OCI-LY3 (cell line): Measurements from ENCODE around the gene SEZ6L.

Experiments used
- H2AFZ ChIP-seq: fragments of 200-600, 300-600 bp; shearing (Covaris generic); 2 replicates; pipeline ENCODE4 v1.6.0; 2014; ENCODE audit warnings: antibody characterized with exemption, low read depth, low read length
- H3K27ac ChIP-seq: fragments of 200-600, 300-600 bp; sonication (generic); 2 replicates; pipeline ENCODE4 v1.5.1; 2014; ENCODE audit warnings: mild to moderate bottlenecking, low read length, moderate library complexity, mixed read lengths
- H3K27me3 ChIP-seq: fragments of 200-600, 300-600 bp; sonication (generic); 2 replicates; pipeline ENCODE4 v1.6.1; 2014; ENCODE audit warnings: low read depth, low read length, mixed read lengths
- H3K36me3 ChIP-seq: fragments of 200-600, 300-600 bp; sonication (generic); replicated peaks from 2 replicates; pipeline ENCODE3; 2014; ENCODE audit warnings: low read depth, low read length, mixed read lengths
- H3K4me1 ChIP-seq: fragments of 300-600, 200-600 bp; sonication (generic); 2 replicates; pipeline ENCODE4 v1.6.1; 2014; ENCODE audit warnings: low read length, mixed read lengths
- H3K4me2 ChIP-seq: fragments of 200-600, 300-600 bp; sonication (generic); 2 replicates; pipeline ENCODE4 v1.6.1; 2014; ENCODE audit warnings: low read length, mixed read lengths
- H3K4me3 ChIP-seq: fragments of 300-600, 200-600 bp; sonication (generic); 2 replicates; pipeline ENCODE4 v1.5.1; 2014; ENCODE audit warnings: antibody characterized with exemption, mild to moderate bottlenecking, low read length, moderate library complexity
- H3K79me2 ChIP-seq: fragments of 300-600, 200-600 bp; shearing (Covaris generic); 2 replicates; pipeline ENCODE4 v1.6.1; 2014; ENCODE audit warnings: mild to moderate bottlenecking, low read length, mixed read lengths
- H3K9ac ChIP-seq: fragments of 300-600, 200-600 bp; shearing (Covaris generic); 2 replicates; pipeline ENCODE4 v1.6.0; 2014; ENCODE audit warnings: mild to moderate bottlenecking, low read length, moderate library complexity
- H3K9me3 ChIP-seq: fragments of 200-600, 300-600 bp; shearing (Covaris generic); 2 replicates; pipeline ENCODE4 v1.6.1; 2014; ENCODE audit warnings: low read length, mixed read lengths; ENCODE audit not compliant: insufficient read depth
- H4K20me1 ChIP-seq: fragments of 200-600, 300-600 bp; sonication (generic); 2 replicates; pipeline ENCODE4 v1.6.1; 2016; ENCODE audit warnings: low read length, mixed read lengths; ENCODE audit not compliant: insufficient read depth
- CTCF ChIP-seq: fragments of 200-600, 300-600 bp; sonication (generic); IDR thresholded peaks from 2 replicates; pipeline ENCODE4 v1.5.1; 2014; ENCODE audit warnings: antibody characterized with exemption, low read length, low read depth
- EZH2phosphoT487 ChIP-seq: fragments of 200-600 bp; shearing (Covaris generic); IDR thresholded peaks from 2 replicates; pipeline ENCODE4 v1.6.1; 2018; ENCODE audit warnings: antibody characterized with exemption, mixed run types, low read depth

The SEZ6L gene

GRCh38 chr22:26283330-26283729 lies 114.1 kb downstream of the SEZ6L start:
- Histone ChIP-seq H2AFZ (no peak overlapping the region), H3K27ac (no peak overlapping the region), H3K9ac (no peak overlapping the region), H3K4me3 (no peak overlapping the region), H3K9me3 (no peaks in the 10 kb centered on the region), H3K36me3 (no peaks in the 10 kb centered on the region), H3K79me2 (no peaks in the 10 kb centered on the region), H3K27me3 (peaks cover 72% of the 10 kb centered on the region), H4K20me1 (no peaks in the 10 kb centered on the region), H3K4me1 (no peaks in the 10 kb centered on the region), H3K4me2 (no peak overlapping the region)
- TF ChIP-seq EZH2phosphoT487 (no peak), CTCF (no peak)

GRCh38 chr22:26285632-26286031 lies 116.4 kb downstream of the SEZ6L start:
- H3K4me2 ChIP-seq, result no peak overlapping the region
- no peaks in the 10 kb centered on the region for H3K36me3 ChIP-seq
- H3K9me3 ChIP-seq, result no peaks in the 10 kb centered on the region
- no peaks in the 10 kb centered on the region for H3K4me1 ChIP-seq
- no peak overlapping the region for H3K9ac ChIP-seq
- H3K79me2 ChIP-seq, result no peaks in the 10 kb centered on the region
- no peak overlapping the region for H3K4me3 ChIP-seq
- H3K27ac ChIP-seq, result no peak overlapping the region
- no peaks in the 10 kb centered on the region for H4K20me1 ChIP-seq
- H2AFZ ChIP-seq, result no peak overlapping the region
- TF ChIP-seq CTCF (no peak), EZH2phosphoT487 (no peak)
- peaks cover 76% of the 10 kb centered on the region for H3K27me3 ChIP-seq

GRCh38 chr22:26286091-26286820 lies 117.0 kb downstream of the SEZ6L start:
- no peaks in the 10 kb centered on the region for H3K36me3 ChIP-seq
- H4K20me1 ChIP-seq, result no peaks in the 10 kb centered on the region
- TF ChIP-seq EZH2phosphoT487, result no peak
- no peak for TF ChIP-seq CTCF
- no peak overlapping the region for H3K4me3 ChIP-seq
- H2AFZ ChIP-seq, result no peak overlapping the region
- H3K4me1 ChIP-seq, result no peaks in the 10 kb centered on the region
- H3K4me2 ChIP-seq, result no peak overlapping the region
- H3K27me3 ChIP-seq, result peaks cover 71% of the 10 kb centered on the region
- H3K27ac ChIP-seq, result no peak overlapping the region
- no peak overlapping the region for H3K9ac ChIP-seq
- H3K79me2 ChIP-seq, result no peaks in the 10 kb centered on the region
- no peaks in the 10 kb centered on the region for H3K9me3 ChIP-seq

- Histone ChIP-seq H3K27me3 (peaks cover 60% of the 10 kb centered on the region), H3K9ac (no peak overlapping the region), H4K20me1 (no peaks in the 10 kb centered on the region), H3K9me3 (no peaks in the 10 kb centered on the region), H2AFZ (no peak overlapping the region), H3K36me3 (no peaks in the 10 kb centered on the region), H3K27ac (no peak overlapping the region), H3K79me2 (no peaks in the 10 kb centered on the region), H3K4me2 (no peak overlapping the region), H3K4me3 (no peak overlapping the region), H3K4me1 (no peaks in the 10 kb centered on the region)
- TF ChIP-seq EZH2phosphoT487 (no peak), CTCF (no peak)
Observed at GRCh38 chr22:26287382-26288225, 118.3 kb downstream of the SEZ6L start.
